Measurements from ENCODE around the gene LPP. TPM values are rescaled to one million over a fixed set of nuclear protein-coding genes. Genes with fewer than 3 reads are reported as not detected.
A peak's percentile ranks its signal among the peaks of the same experiment; 100 is the strongest.
"Not testable (repeated sequence)": the region's sequence is repeated elsewhere in the genome, so short reads cannot be mapped to it uniquely, and the experiment has no call there.

LPP gene
- total and polyA plus RNA-seq, 4 donors: 7.2 to 50.3 (median 26.4) TPM

GRCh38 chr3:188122571-188123169, 31.3 kb upstream of the LPP start:
- WGBS (ENCODE audit: insufficient coverage): no CpG with 5 or more reads among the region's 4 CpGs
- DNase-seq (ENCODE audit: low read depth in 4 of 6, low spot score in 6 of 6): no peak
- peaks cover 9% of the 10 kb centered on the region for H3K4me1 ChIP-seq (ENCODE audit: control insufficient read depth, insufficient read depth, low read length)
- H3K4me3 ChIP-seq (ENCODE audit: low read depth, low read length): no peak overlapping the region
- H3K36me3 ChIP-seq (ENCODE audit: control insufficient read depth, insufficient read depth, low read length): no peaks in the 10 kb centered on the region
- no peaks in the 10 kb centered on the region for H3K27me3 ChIP-seq (ENCODE audit: control insufficient read depth, insufficient read depth, low read length)
- H3K9me3 ChIP-seq (ENCODE audit: control insufficient read depth, insufficient read depth, low read length): no peaks in the 10 kb centered on the region
- no peak overlapping the region for H3K27ac ChIP-seq (ENCODE audit: low read depth, low read length)

- DNase-seq (ENCODE audit: low read depth in 4 of 6, low spot score in 6 of 6): no peak
- peaks cover 9% of the 10 kb centered on the region for H3K4me1 ChIP-seq (ENCODE audit: control insufficient read depth, insufficient read depth, low read length)
- no peaks in the 10 kb centered on the region for H3K27me3 ChIP-seq (ENCODE audit: control insufficient read depth, insufficient read depth, low read length)
- H3K4me3 ChIP-seq (ENCODE audit: low read depth, low read length): no peak overlapping the region
- no peaks in the 10 kb centered on the region for H3K36me3 ChIP-seq (ENCODE audit: control insufficient read depth, insufficient read depth, low read length)
- no peaks in the 10 kb centered on the region for H3K9me3 ChIP-seq (ENCODE audit: control insufficient read depth, insufficient read depth, low read length)
- WGBS (ENCODE audit: insufficient coverage): 77% methylated on average over 4 of the region's 6 CpGs
- no peak overlapping the region for H3K27ac ChIP-seq (ENCODE audit: low read depth, low read length)
Observed at GRCh38 chr3:188123170-188123905, 30.6 kb upstream of the LPP start.

- Histone ChIP-seq H3K9me3 (ENCODE audit: control insufficient read depth, insufficient read depth, low read length) (no peaks in the 10 kb centered on the region), H3K4me3 (ENCODE audit: low read depth, low read length) (no peak overlapping the region), H3K27me3 (ENCODE audit: control insufficient read depth, insufficient read depth, low read length) (no peaks in the 10 kb centered on the region), H3K4me1 (ENCODE audit: control insufficient read depth, insufficient read depth, low read length) (peaks cover 9% of the 10 kb centered on the region), H3K36me3 (ENCODE audit: control insufficient read depth, insufficient read depth, low read length) (no peaks in the 10 kb centered on the region), H3K27ac (ENCODE audit: low read depth, low read length) (peak overlapping the region; percentile 87)
- WGBS (ENCODE audit: insufficient coverage): no CpG with 5 or more reads among the region's 2 CpGs
- peak in 2 of 6 donors; percentile 9 to 31 for DNase-seq (ENCODE audit: low read depth in 4 of 6, low spot score in 6 of 6)
Observed at GRCh38 chr3:188124184-188124583, 29.8 kb upstream of the LPP start.

DNA sequence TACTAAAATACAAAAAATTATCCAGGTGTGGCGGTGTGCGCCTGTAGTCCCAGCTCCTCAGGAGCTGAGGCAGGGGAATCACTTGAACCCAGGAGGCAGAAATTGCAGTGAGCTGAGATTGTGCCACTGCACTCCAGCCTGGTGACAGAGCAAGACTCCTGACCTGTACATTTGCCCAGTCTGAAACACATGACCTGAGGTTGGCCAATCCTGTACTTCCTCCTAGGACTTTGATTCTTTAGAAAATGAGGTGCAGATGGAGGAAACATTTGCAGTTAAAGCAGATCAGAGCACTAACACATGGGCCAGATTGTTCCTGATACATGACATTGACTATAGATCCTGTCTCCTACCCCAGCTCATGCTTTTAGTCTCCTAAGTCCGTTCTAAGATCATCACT, 28.9 kb upstream of the LPP start:
- no peaks in the 10 kb centered on the region for H3K27me3 ChIP-seq (ENCODE audit: control insufficient read depth, insufficient read depth, low read length)
- H3K27ac ChIP-seq (ENCODE audit: low read depth, low read length): peak overlapping the region; percentile 87
- H3K4me3 ChIP-seq (ENCODE audit: low read depth, low read length): no peak overlapping the region
- WGBS (ENCODE audit: insufficient coverage): 100% methylated on average over 3 of the region's 3 CpGs
- peaks cover 9% of the 10 kb centered on the region for H3K4me1 ChIP-seq (ENCODE audit: control insufficient read depth, insufficient read depth, low read length)
- DNase-seq (ENCODE audit: low read depth in 4 of 6, low spot score in 6 of 6): no peak
- H3K36me3 ChIP-seq (ENCODE audit: control insufficient read depth, insufficient read depth, low read length): no peaks in the 10 kb centered on the region
- H3K9me3 ChIP-seq (ENCODE audit: control insufficient read depth, insufficient read depth, low read length): no peaks in the 10 kb centered on the region

- no peak overlapping the region for H3K4me3 ChIP-seq (ENCODE audit: low read depth, low read length)
- DNase-seq (ENCODE audit: low read depth in 4 of 6, low spot score in 6 of 6): peak in 1 of 6 donors; percentile 22
- WGBS (ENCODE audit: insufficient coverage): no CpG with 5 or more reads among the region's 2 CpGs
- H3K9me3 ChIP-seq (ENCODE audit: control insufficient read depth, insufficient read depth, low read length): no peaks in the 10 kb centered on the region
- peaks cover 9% of the 10 kb centered on the region for H3K4me1 ChIP-seq (ENCODE audit: control insufficient read depth, insufficient read depth, low read length)
- no peak overlapping the region for H3K27ac ChIP-seq (ENCODE audit: low read depth, low read length)
- no peaks in the 10 kb centered on the region for H3K27me3 ChIP-seq (ENCODE audit: control insufficient read depth, insufficient read depth, low read length)
- H3K36me3 ChIP-seq (ENCODE audit: control insufficient read depth, insufficient read depth, low read length): no peaks in the 10 kb centered on the region
Observed at GRCh38 chr3:188126276-188126675, 27.7 kb upstream of the LPP start.

GRCh38 chr3:188126934-188127333, 27.0 kb upstream of the LPP start:
- Histone ChIP-seq H3K27ac (ENCODE audit: low read depth, low read length) (no peak overlapping the region), H3K9me3 (ENCODE audit: control insufficient read depth, insufficient read depth, low read length) (no peaks in the 10 kb centered on the region), H3K36me3 (ENCODE audit: control insufficient read depth, insufficient read depth, low read length) (no peaks in the 10 kb centered on the region), H3K4me1 (ENCODE audit: control insufficient read depth, insufficient read depth, low read length) (peaks cover 9% of the 10 kb centered on the region), H3K27me3 (ENCODE audit: control insufficient read depth, insufficient read depth, low read length) (no peaks in the 10 kb centered on the region), H3K4me3 (ENCODE audit: low read depth, low read length) (no peak overlapping the region)
- DNase-seq (ENCODE audit: low read depth in 4 of 6, low spot score in 6 of 6): peak in 1 of 6 donors; percentile 44
- no CpG with 5 or more reads among the region's 8 CpGs for WGBS (ENCODE audit: insufficient coverage)

DNA sequence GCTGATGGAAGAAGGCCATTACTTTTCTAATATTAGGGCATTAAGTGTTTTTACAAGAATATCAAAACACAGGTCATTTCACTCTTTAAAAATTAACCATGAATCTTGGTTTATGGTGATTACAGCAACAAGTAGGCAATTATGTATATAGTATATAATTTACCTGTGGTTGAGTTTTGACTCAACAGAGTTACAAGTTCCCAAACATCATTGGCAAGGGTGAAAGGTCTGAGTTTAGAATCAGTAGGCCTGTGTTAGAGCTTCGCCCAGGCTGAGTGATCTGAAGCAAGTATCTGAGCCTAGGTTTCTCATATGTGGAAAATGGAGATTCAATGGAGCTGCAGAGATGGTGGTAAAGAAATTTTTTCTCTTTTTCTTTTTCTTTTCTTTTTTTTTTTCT, 25.1 kb upstream of the LPP start:
- Histone ChIP-seq H3K36me3 (ENCODE audit: control insufficient read depth, insufficient read depth, low read length) (no peaks in the 10 kb centered on the region), H3K4me1 (ENCODE audit: control insufficient read depth, insufficient read depth, low read length) (peaks cover 9% of the 10 kb centered on the region), H3K27me3 (ENCODE audit: control insufficient read depth, insufficient read depth, low read length) (no peaks in the 10 kb centered on the region), H3K4me3 (ENCODE audit: low read depth, low read length) (no peak overlapping the region), H3K27ac (ENCODE audit: low read depth, low read length) (no peak overlapping the region), H3K9me3 (ENCODE audit: control insufficient read depth, insufficient read depth, low read length) (no peaks in the 10 kb centered on the region)
- no peak for DNase-seq (ENCODE audit: low read depth in 4 of 6, low spot score in 6 of 6)
- WGBS (ENCODE audit: insufficient coverage): no CpG with 5 or more reads among the region's 1 CpG

DNA sequence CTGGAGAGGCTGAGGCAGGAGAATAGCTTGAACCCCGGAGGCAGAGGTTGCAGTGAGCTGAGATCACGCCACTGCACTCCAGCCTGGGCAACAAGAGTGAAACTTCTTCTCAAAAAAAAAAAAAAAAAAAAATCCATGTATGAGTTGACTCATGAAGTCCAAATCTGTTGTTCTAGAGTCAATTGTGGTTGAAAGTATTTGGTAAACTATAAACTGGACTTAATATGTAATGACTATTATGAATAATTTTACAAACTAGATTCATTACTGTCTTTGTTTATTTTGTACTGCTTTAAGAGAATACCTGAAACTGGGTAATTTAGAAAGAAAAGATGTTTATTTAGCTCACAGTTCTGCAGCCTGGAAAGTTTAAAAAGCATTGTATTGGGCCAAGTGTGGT, 22.9 kb upstream of the LPP start:
- not testable (repeated sequence) for DNase-seq (ENCODE audit: low read depth in 4 of 6, low spot score in 6 of 6); H3K27me3 ChIP-seq (ENCODE audit: control insufficient read depth, insufficient read depth, low read length); H3K4me3 ChIP-seq (ENCODE audit: low read depth, low read length); H3K27ac ChIP-seq (ENCODE audit: low read depth, low read length); H3K36me3 ChIP-seq (ENCODE audit: control insufficient read depth, insufficient read depth, low read length); H3K9me3 ChIP-seq (ENCODE audit: control insufficient read depth, insufficient read depth, low read length); H3K4me1 ChIP-seq (ENCODE audit: control insufficient read depth, insufficient read depth, low read length)
- WGBS (ENCODE audit: insufficient coverage): no CpG with 5 or more reads among the region's 2 CpGs

DNA sequence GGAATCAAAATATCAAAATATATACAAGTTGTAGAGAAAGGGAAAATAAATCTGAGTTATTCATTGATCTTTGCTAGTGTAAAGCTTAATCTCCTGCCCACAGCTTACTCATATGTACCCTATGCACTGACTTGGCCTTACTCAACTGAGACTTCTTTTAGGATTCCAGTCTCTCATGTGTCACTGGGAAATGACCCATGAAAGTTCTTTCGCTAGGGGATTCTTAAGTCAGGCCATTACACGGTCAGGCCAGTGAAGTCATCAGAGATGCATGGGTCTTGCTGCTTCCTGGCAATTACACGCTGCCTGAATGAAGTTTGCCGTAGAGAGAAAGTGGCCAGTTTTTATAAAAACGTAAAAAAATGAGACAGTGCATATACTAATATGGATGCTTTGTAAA, 20.7 kb upstream of the LPP start:
- no peaks in the 10 kb centered on the region for H3K4me1 ChIP-seq (ENCODE audit: control insufficient read depth, insufficient read depth, low read length)
- H3K4me3 ChIP-seq (ENCODE audit: low read depth, low read length): no peak overlapping the region
- H3K9me3 ChIP-seq (ENCODE audit: control insufficient read depth, insufficient read depth, low read length): peaks cover 2% of the 10 kb centered on the region
- no peak for DNase-seq (ENCODE audit: low read depth in 4 of 6, low spot score in 6 of 6)
- H3K27me3 ChIP-seq (ENCODE audit: control insufficient read depth, insufficient read depth, low read length): no peaks in the 10 kb centered on the region
- H3K27ac ChIP-seq (ENCODE audit: low read depth, low read length): no peak overlapping the region
- WGBS (ENCODE audit: insufficient coverage): 78% methylated on average over 2 of the region's 5 CpGs
- no peaks in the 10 kb centered on the region for H3K36me3 ChIP-seq (ENCODE audit: control insufficient read depth, insufficient read depth, low read length)

- Histone ChIP-seq H3K27ac (ENCODE audit: low read depth, low read length) (no peak overlapping the region), H3K9me3 (ENCODE audit: control insufficient read depth, insufficient read depth, low read length) (peaks cover 2% of the 10 kb centered on the region), H3K36me3 (ENCODE audit: control insufficient read depth, insufficient read depth, low read length) (no peaks in the 10 kb centered on the region), H3K27me3 (ENCODE audit: control insufficient read depth, insufficient read depth, low read length) (no peaks in the 10 kb centered on the region), H3K4me1 (ENCODE audit: control insufficient read depth, insufficient read depth, low read length) (no peaks in the 10 kb centered on the region), H3K4me3 (ENCODE audit: low read depth, low read length) (no peak overlapping the region)
- WGBS (ENCODE audit: insufficient coverage): 82% methylated on average over 6 of the region's 6 CpGs
- DNase-seq (ENCODE audit: low read depth in 4 of 6, low spot score in 6 of 6): no peak
Observed at GRCh38 chr3:188133646-188134045, 20.3 kb upstream of the LPP start.
